GM19239 (cell line): ENCODE data around the gene PSMD2.
"Not testable (repeated sequence)": the region's sequence is repeated elsewhere in the genome, so short reads cannot be mapped to it uniquely, and the experiment has no call there.

Source experiments
- DNase-seq: peaks from one replicate; pipeline ENCODE4 v3.0.0; 2011; ENCODE audit warnings: low spot score; ENCODE audit not compliant: insufficient read length
- FAIRE-seq: peaks from 2 replicates; lab custom pipeline; 2011; peaks lifted over from hg19 to GRCh38; lab: Jason Lieb, UNC

The PSMD2 gene

GRCh38 chr3:184335661-184336546, 36.9 kb downstream of the PSMD2 start:
- DNase-seq (peak; percentile 81), FAIRE-seq (no peak)

- DNase-seq (no peak), FAIRE-seq (peak; percentile 44)
Observed at GRCh38 chr3:184336547-184337398, 37.7 kb downstream of the PSMD2 start.

GRCh38 chr3:184337399-184337714, 38.3 kb downstream of the PSMD2 start, which contains the start of gene FAM131A:
TSS of gene FAM131A (plus strand) at chr3:184337600. CDS start at chr3:184337631, 31 bp downstream.
- FAIRE-seq (no peak), DNase-seq (no peak)

GRCh38 chr3:184337981-184338380, 38.9 kb downstream of the PSMD2 start:
- FAIRE-seq, result no peak

GRCh38 chr3:184338511-184338945, 39.5 kb downstream of the PSMD2 start:
- FAIRE-seq, result no peak
- no peak for DNase-seq

More at GRCh38 chr3:184337981-184338380, 38.9 kb downstream of the PSMD2 start:
- no peak for DNase-seq

GRCh38 chr3:184339001-184339400, 40.0 kb downstream of the PSMD2 start:
- FAIRE-seq, result no peak

GRCh38 chr3:184339451-184340135, 40.6 kb downstream of the PSMD2 start:
- not testable (repeated sequence) for DNase-seq, FAIRE-seq

More at GRCh38 chr3:184339001-184339400, 40.0 kb downstream of the PSMD2 start:
- DNase-seq, result no peak

- DNase-seq, result no peak
- FAIRE-seq, result no peak
Observed at GRCh38 chr3:184341925-184342324, 42.9 kb downstream of the PSMD2 start.

- no peak for FAIRE-seq
Observed at GRCh38 chr3:184343200-184343876, 44.3 kb downstream of the PSMD2 start.

GRCh38 chr3:184344579-184345316, 45.7 kb downstream of the PSMD2 start:
- no peak for FAIRE-seq
- no peak for DNase-seq

More at GRCh38 chr3:184343200-184343876, 44.3 kb downstream of the PSMD2 start:
- no peak for DNase-seq

GRCh38 chr3:184345317-184346144, 46.5 kb downstream of the PSMD2 start:
- DNase-seq, result no peak
- no peak for FAIRE-seq

GRCh38 chr3:184346480-184347190, 47.6 kb downstream of the PSMD2 start:
- DNase-seq (no peak), FAIRE-seq (no peak)

GRCh38 chr3:184347321-184348056, 48.4 kb downstream of the PSMD2 start:
- DNase-seq, result no peak
- no peak for FAIRE-seq

- DNase-seq (no peak), FAIRE-seq (no peak)
Observed at GRCh38 chr3:184348057-184348382, 49.0 kb downstream of the PSMD2 start.

- FAIRE-seq, result no peak
Observed at GRCh38 chr3:184349563-184350470, 50.8 kb downstream of the PSMD2 start.

GRCh38 chr3:184350618-184351017, 51.6 kb downstream of the PSMD2 start:
- no peak for FAIRE-seq
- no peak for DNase-seq

More at GRCh38 chr3:184349563-184350470, 50.8 kb downstream of the PSMD2 start:
- DNase-seq, result no peak
